RWPE1 (cell line): ENCODE data around the gene GUK1.
A peak's percentile ranks its signal among the peaks of the same experiment; 100 is the strongest.

Source experiments
- CTCF ChIA-PET: fragments of 350-600 bp; sonication (Branson Sonifier 250); formaldehyde crosslinking; extraction: SDS; loops from one replicate; lab custom pipeline; 2021; lab: Yijun Ruan, JAX
- POLR2A ChIA-PET: fragments of 400-600 bp; formaldehyde crosslinking; extraction: SDS; loops from one replicate; lab custom pipeline; 2020; ENCODE audit warnings: antibody characterized with exemption; ENCODE audit not compliant: low non-redundant PET; lab: Yijun Ruan, JAX
- DNase-seq: peaks from one replicate; pipeline ENCODE4 v3.0.0; 2012; ENCODE audit warnings: low spot score
- H3K27ac ChIP-seq: fragments of 450-650 bp; 2 replicates; pipeline ENCODE4 v1.5.1; 2017
- TF ChIP-seq, protein P1 (sequence below): fragments of 450-650 bp; conservative IDR thresholded peaks from 2 replicates; pipeline ENCODE4 v1.5.1; 2017; ENCODE audit warnings: low read depth, mild to moderate bottlenecking

Gene GUK1

GRCh38 chr1:228150461-228151179 is 10.5 kb downstream of the GUK1 start:
- ChIA-PET POLR2A (interaction anchor here (0.5 to 1.5 kb wide), 3 partner anchors 12 to 978 kb away, joined by 10 to 11 read pairs (median 11); no protein-coding TSS in a partner anchor), CTCF (interaction anchor here (0.7 to 1.0 kb wide), 2 partner anchors 20 to 130 kb away, joined by 3 to 5 read pairs; no protein-coding TSS in a partner anchor)
- H3K27ac ChIP-seq, result peak overlapping the region; percentile 100
- DNase-seq, result peak; percentile 44
- TF ChIP-seq, protein P1, sequence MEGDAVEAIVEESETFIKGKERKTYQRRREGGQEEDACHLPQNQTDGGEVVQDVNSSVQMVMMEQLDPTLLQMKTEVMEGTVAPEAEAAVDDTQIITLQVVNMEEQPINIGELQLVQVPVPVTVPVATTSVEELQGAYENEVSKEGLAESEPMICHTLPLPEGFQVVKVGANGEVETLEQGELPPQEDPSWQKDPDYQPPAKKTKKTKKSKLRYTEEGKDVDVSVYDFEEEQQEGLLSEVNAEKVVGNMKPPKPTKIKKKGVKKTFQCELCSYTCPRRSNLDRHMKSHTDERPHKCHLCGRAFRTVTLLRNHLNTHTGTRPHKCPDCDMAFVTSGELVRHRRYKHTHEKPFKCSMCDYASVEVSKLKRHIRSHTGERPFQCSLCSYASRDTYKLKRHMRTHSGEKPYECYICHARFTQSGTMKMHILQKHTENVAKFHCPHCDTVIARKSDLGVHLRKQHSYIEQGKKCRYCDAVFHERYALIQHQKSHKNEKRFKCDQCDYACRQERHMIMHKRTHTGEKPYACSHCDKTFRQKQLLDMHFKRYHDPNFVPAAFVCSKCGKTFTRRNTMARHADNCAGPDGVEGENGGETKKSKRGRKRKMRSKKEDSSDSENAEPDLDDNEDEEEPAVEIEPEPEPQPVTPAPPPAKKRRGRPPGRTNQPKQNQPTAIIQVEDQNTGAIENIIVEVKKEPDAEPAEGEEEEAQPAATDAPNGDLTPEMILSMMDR, result no peak

GRCh38 chr1:228151180-228151925 is 11.3 kb downstream of the GUK1 start:
- peak overlapping the region; percentile 100 for H3K27ac ChIP-seq
- CTCF ChIA-PET, result interaction anchor here (1.0 kb wide), 2 partner anchors 21 to 389 kb away, joined by 4 to 5 read pairs; no protein-coding TSS in a partner anchor
- no peak for DNase-seq
- TF ChIP-seq, protein P1, result no peak
- POLR2A ChIA-PET, result interaction anchor here (0.5 to 1.4 kb wide), 4 partner anchors 10 to 977 kb away, joined by 3 to 11 read pairs (median 7); no protein-coding TSS in a partner anchor

GRCh38 chr1:228152097-228152917 is 12.2 kb downstream of the GUK1 start:
- TF ChIP-seq, protein P1, result no peak
- ChIA-PET CTCF (interaction anchor here (1.0 kb wide), 1 partner anchor 390 kb away, joined by 4 read pairs; no protein-coding TSS in a partner anchor), POLR2A (interaction anchor here (0.8 to 1.0 kb wide), 2 partner anchors 9 to 14 kb away, joined by 3 to 4 read pairs; no protein-coding TSS in a partner anchor)
- DNase-seq, result no peak
- H3K27ac ChIP-seq, result peak overlapping the region; percentile 100

DNA sequence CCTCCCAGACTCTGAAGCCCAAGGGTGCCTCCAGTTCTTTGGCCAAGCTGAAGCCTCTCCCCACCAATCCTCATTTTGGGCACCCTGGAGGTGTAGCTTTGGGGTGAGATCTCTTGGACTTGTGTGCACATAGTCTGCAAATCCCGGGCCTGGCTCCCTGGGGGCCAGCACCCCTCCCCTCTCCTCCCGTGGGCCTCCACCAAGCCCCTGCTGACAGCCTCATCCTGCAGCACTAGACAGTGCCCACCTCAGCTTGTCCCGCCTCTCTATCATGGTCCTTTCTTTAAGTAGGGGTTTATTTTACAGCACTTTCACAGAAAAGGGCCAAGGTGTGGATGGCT is 12.8 kb downstream of the GUK1 start:
- no peak for DNase-seq
- peak overlapping the region; percentile 100 for H3K27ac ChIP-seq
- ChIA-PET POLR2A (no interaction called here), CTCF (interaction anchor here (0.6 kb wide), 1 partner anchor 52 kb away, joined by 3 read pairs; no protein-coding TSS in a partner anchor)
- TF ChIP-seq, protein P1, result no peak

DNA sequence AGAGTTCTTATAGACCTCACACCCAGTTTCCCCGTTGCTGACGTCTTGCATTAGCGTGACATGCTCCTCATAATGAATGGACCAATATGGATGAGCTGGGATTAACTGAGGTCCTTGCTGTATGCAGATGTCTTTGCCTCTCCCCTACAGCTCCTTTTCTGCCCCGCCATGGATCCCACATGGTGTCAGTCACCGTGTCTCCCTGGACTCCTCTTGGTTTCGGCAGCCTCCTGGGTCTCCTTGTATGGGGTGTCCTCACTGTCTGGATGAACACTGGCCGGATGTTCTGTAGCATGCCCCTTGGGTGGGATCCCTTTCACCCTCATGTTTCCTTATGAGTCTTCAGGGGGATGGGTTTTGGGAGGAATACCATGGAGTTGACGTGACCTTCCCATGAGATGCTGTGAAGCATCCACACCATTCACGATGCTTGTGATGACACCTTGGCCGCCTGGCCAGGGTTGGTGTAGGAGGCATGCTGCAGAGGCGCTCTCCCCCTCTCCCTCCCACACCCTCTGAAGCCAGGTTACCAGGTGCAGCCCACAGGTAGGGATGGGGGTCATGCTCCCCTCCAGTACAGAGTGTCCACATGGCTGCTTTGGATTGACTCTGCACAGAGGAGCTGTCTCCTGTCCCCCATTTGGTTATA is 14.1 kb downstream of the GUK1 start:
- H3K27ac ChIP-seq, result peak overlapping the region; percentile 100
- CTCF ChIA-PET, result interaction anchor here (0.5 to 0.8 kb wide), 3 partner anchors 11 to 80 kb away, joined by 3 read pairs; partner anchors contain the start of gene IBA57
- TF ChIP-seq, protein P1, result no peak
- POLR2A ChIA-PET, result interaction anchor here (0.6 kb wide), 1 partner anchor 155 kb away, joined by 3 read pairs; no protein-coding TSS in a partner anchor
- no peak for DNase-seq
